T-helper 2 cell treated with Interferon-gamma antibody and Interleukin-4, amounts not matched to agents 100 ng/mL and 5 ng/mL, for 36 hours (primary cell): ENCODE data around the gene TAS2R41. TPM values are rescaled to one million over a fixed set of nuclear protein-coding genes. Genes with fewer than 3 reads are reported as not detected.

Source experiments
- intact Hi-C: fragments of 100-400 bp; cut with micrococcal nuclease; formaldehyde crosslinking; loops from one replicate; pipeline ENCODE4 v1.15.1; 2023
- total RNA-seq: library from RNA; stranded (reverse); gene quantifications from 2 replicates; pipeline ENCODE4 v1.2.3, GENCODE V29; 2022

Gene TAS2R41
- not detected in 2 replicates for total RNA-seq

- intact Hi-C loops: no loop called here
Measured at GRCh38 chr7:143477501-143478150, at the start of gene TAS2R41. TAS2R41 (plus strand) TSS chr7:143477873; CDS start chr7:143477873, 0 bp downstream.

- intact Hi-C loops: no loop called here
Measured at GRCh38 chr7:143429770-143430698, 47.6 kb upstream of the TAS2R41 start.

- intact Hi-C loops: no loop called here
Measured at GRCh38 chr7:143431109-143431508, 46.6 kb upstream of the TAS2R41 start.

- intact Hi-C loops: no loop called here
Measured at GRCh38 chr7:143433759-143434158, 43.9 kb upstream of the TAS2R41 start.

- intact Hi-C loops: no loop called here
Measured at GRCh38 chr7:143434660-143435059, 43.0 kb upstream of the TAS2R41 start.

- intact Hi-C loops: no loop called here
Measured at GRCh38 chr7:143435266-143435665, 42.4 kb upstream of the TAS2R41 start.

GRCh38 chr7:143436325-143436946, 41.2 kb upstream of the TAS2R41 start:
- intact Hi-C loops: no loop called here

GRCh38 chr7:143437578-143437977, 40.1 kb upstream of the TAS2R41 start:
- intact Hi-C loops: no loop called here

- intact Hi-C loops: no loop called here
Measured at GRCh38 chr7:143439866-143440265, 37.8 kb upstream of the TAS2R41 start.

- intact Hi-C loops: no loop called here
Measured at GRCh38 chr7:143443153-143443552, 34.5 kb upstream of the TAS2R41 start, which contains the start of gene TAS2R60. TAS2R60 (plus strand) TSS chr7:143443453; CDS start chr7:143443453, 0 bp downstream.

- intact Hi-C loops: no loop called here
Measured at GRCh38 chr7:143444063-143444782, 33.5 kb upstream of the TAS2R41 start.

GRCh38 chr7:143444785-143445184, 32.9 kb upstream of the TAS2R41 start:
- intact Hi-C loops: no loop called here

GRCh38 chr7:143447466-143447865, 30.2 kb upstream of the TAS2R41 start:
- intact Hi-C loops: no loop called here

- intact Hi-C loops: no loop called here
Measured at GRCh38 chr7:143448429-143448828, 29.2 kb upstream of the TAS2R41 start.

GRCh38 chr7:143449793-143450192, 27.9 kb upstream of the TAS2R41 start:
- intact Hi-C loops: no loop called here

GRCh38 chr7:143451122-143451521, 26.6 kb upstream of the TAS2R41 start:
- intact Hi-C loops: no loop called here

- intact Hi-C loops: no loop called here
Measured at GRCh38 chr7:143451746-143452145, 25.9 kb upstream of the TAS2R41 start.

- intact Hi-C loops: no loop called here
Measured at GRCh38 chr7:143452495-143452894, 25.2 kb upstream of the TAS2R41 start.

- intact Hi-C loops: no loop called here
Measured at GRCh38 chr7:143454091-143454680, 23.5 kb upstream of the TAS2R41 start.

GRCh38 chr7:143455491-143455890, 22.2 kb upstream of the TAS2R41 start:
- intact Hi-C loops: no loop called here

GRCh38 chr7:143455942-143456341, 21.7 kb upstream of the TAS2R41 start:
- intact Hi-C loops: no loop called here
